Stimulated activated CD8-positive, alpha-beta memory T cell treated with anti-CD3 and anti-CD28 coated beads, Interleukin-4, amount 100 ng/mL, for 24 hours (primary cell): ENCODE measurements around the gene FLRT2.

Experiments
- DNase-seq: peaks from one replicate; pipeline ENCODE4 v3.0.0-alpha.2; 2020; ENCODE audit warnings: low read depth

Gene FLRT2

GRCh38 chr14:85660243-85660922 lies 130.4 kb downstream of the FLRT2 start:
- no peak for DNase-seq

- DNase-seq: no peak
These were observed 132.2 kb downstream of the FLRT2 start for GRCh38 chr14:85662096-85662495.

GRCh38 chr14:85663256-85663655 lies 133.3 kb downstream of the FLRT2 start:
- no peak for DNase-seq

GRCh38 chr14:85663667-85664066 lies 133.7 kb downstream of the FLRT2 start:
- no peak for DNase-seq

- DNase-seq: no peak
These were observed 146.0 kb downstream of the FLRT2 start for GRCh38 chr14:85675957-85676356.

- no peak for DNase-seq
These were observed 157.0 kb downstream of the FLRT2 start for GRCh38 chr14:85686908-85687307.

GRCh38 chr14:85687456-85687855 lies 157.5 kb downstream of the FLRT2 start:
- no peak for DNase-seq

GRCh38 chr14:85688006-85688405 lies 158.1 kb downstream of the FLRT2 start:
- no peak for DNase-seq

GRCh38 chr14:85695300-85695699 lies 165.4 kb downstream of the FLRT2 start:
- no peak for DNase-seq

- DNase-seq: no peak
These were observed 171.2 kb downstream of the FLRT2 start for GRCh38 chr14:85701116-85701515.

- DNase-seq: no peak
These were observed 171.8 kb downstream of the FLRT2 start for GRCh38 chr14:85701763-85702162.

GRCh38 chr14:85702191-85702590 lies 172.2 kb downstream of the FLRT2 start:
- DNase-seq: no peak

- DNase-seq: no peak
These were observed 173.1 kb downstream of the FLRT2 start for GRCh38 chr14:85702997-85703396.
